PFSK-1 (cell line): Measurements from ENCODE around the gene C4orf51.

Source experiments
- FOXP2 ChIP-seq: optimal IDR thresholded peaks from 2 replicates; pipeline ENCODE3; 2011; ENCODE audit warnings: borderline replicate concordance, control low read depth, inconsistent platforms; ENCODE audit not compliant: insufficient read depth; ENCODE audit errors: extremely low read length, extremely low read depth
- POLR2AphosphoS5 ChIP-seq: IDR thresholded peaks from 2 replicates; pipeline ENCODE4 v1.6.1; 2012; ENCODE audit warnings: low read depth, mild to moderate bottlenecking, control low read depth, low read length, moderate library complexity
- REST ChIP-seq, 2 experiments: IDR thresholded peaks; 2 replicates each; pipeline versions ENCODE4 v1.6.1 to v1.8.0; 2011 to 2012; ENCODE audit warnings: low read depth in 2 of 2, low read length in 2 of 2, control low read depth in 1 of 2, inconsistent platforms in 1 of 2, mild to moderate bottlenecking in 1 of 2, moderate library complexity in 1 of 2; ENCODE audit not compliant: insufficient read depth in 1 of 2
- SIN3A ChIP-seq: IDR thresholded peaks from 2 replicates; pipeline ENCODE4 v1.6.1; 2012; ENCODE audit warnings: mild to moderate bottlenecking, low read length, moderate library complexity, borderline replicate concordance; ENCODE audit not compliant: insufficient read depth
- TAF1 ChIP-seq: IDR thresholded peaks from 2 replicates; pipeline ENCODE4 v1.6.1; 2012; ENCODE audit warnings: low read length, control low read depth, borderline replicate concordance; ENCODE audit not compliant: insufficient read depth

Gene C4orf51

GRCh38 chr4:145686991-145687390 is 7.0 kb downstream of the C4orf51 start:
- no peak for TF ChIP-seq TAF1
- TF ChIP-seq SIN3A = no peak
- TF ChIP-seq FOXP2 = no peak
- TF ChIP-seq POLR2AphosphoS5 = no peak
- TF ChIP-seq REST (IDR thresholded peaks at IDR 0.05; ENCODE audit: insufficient read depth in 1 of 2, low read depth in 2 of 2, low read length in 2 of 2) = no peak

GRCh38 chr4:145690610-145691009 is 10.7 kb downstream of the C4orf51 start:
- TF ChIP-seq FOXP2 (no peak), POLR2AphosphoS5 (no peak), TAF1 (no peak), SIN3A (no peak), REST (IDR thresholded peaks at IDR 0.05; ENCODE audit: insufficient read depth in 1 of 2, low read depth in 2 of 2, low read length in 2 of 2) (no peak)

GRCh38 chr4:145694929-145695328 is 15.0 kb downstream of the C4orf51 start:
- TF ChIP-seq SIN3A = no peak
- no peak for TF ChIP-seq POLR2AphosphoS5
- no peak for TF ChIP-seq FOXP2
- TF ChIP-seq TAF1 = no peak
- no peak for TF ChIP-seq REST (IDR thresholded peaks at IDR 0.05; ENCODE audit: insufficient read depth in 1 of 2, low read depth in 2 of 2, low read length in 2 of 2)

GRCh38 chr4:145697332-145697731 is 17.4 kb downstream of the C4orf51 start:
- no peak for TF ChIP-seq TAF1
- no peak for TF ChIP-seq SIN3A
- TF ChIP-seq REST (IDR thresholded peaks at IDR 0.05; ENCODE audit: insufficient read depth in 1 of 2, low read depth in 2 of 2, low read length in 2 of 2) = no peak
- TF ChIP-seq POLR2AphosphoS5 = no peak
- no peak for TF ChIP-seq FOXP2

- TF ChIP-seq POLR2AphosphoS5 (no peak), SIN3A (no peak), TAF1 (no peak), FOXP2 (no peak), REST (IDR thresholded peaks at IDR 0.05; ENCODE audit: insufficient read depth in 1 of 2, low read depth in 2 of 2, low read length in 2 of 2) (no peak)
Observed at GRCh38 chr4:145698507-145698906, 18.6 kb downstream of the C4orf51 start.
